GM08714 (cell line): Measurements from ENCODE around the gene DYNLT3.

Experiments used
- H3K4me3 ChIP-seq: fragments of 200-500 bp; sonication (Bioruptor generic); 2 replicates; pipeline ENCODE4 v1.5.1; 2014; ENCODE audit warnings: mild to moderate bottlenecking, low read length, inconsistent platforms
- ZNF274 ChIP-seq: IDR thresholded peaks from 2 replicates; pipeline ENCODE4 v1.6.1; 2012; ENCODE audit warnings: mild to moderate bottlenecking, low read depth, low read length

The DYNLT3 gene, protein sequence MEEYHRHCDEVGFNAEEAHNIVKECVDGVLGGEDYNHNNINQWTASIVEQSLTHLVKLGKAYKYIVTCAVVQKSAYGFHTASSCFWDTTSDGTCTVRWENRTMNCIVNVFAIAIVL

DNA sequence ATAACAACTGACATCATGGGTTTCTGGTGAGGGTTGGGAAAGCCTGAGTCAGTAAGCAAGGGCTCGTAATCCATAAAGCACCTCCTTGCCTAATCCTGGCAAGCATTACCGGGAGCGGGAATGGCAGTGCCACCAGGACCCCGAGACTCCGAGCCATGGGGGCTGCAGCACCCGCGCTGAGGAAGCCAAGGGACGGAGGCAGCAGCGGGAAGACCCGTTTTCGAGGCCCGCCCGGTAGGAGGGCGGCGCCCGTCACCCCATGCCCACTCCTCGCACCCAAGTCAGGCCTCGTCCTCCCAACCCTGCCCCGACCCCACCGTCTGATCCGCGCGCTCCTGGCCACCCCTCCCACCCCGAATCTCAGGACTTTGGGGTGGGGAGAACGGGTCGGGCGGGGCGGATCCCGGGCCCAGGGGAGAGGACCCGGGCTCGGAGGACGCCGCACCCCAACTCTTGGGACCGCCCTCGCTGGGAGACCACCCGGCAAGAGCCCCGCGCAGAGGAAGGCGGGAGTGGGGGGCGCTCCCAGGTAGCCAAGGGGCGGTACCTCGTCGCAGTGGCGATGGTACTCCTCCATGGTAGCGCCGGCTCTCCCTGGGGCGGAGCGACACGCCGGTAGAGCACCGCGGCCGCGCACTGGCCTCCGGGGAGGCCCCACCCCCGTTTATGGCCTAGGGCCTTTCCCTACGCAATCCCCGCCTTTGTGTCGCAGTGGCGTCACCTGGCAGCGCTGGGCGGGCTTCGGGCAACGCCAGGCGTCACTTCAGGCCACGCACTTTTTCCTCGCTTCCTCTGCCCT lies at the start of gene DYNLT3:
DYNLT3 (minus strand) TSS at position 638 of the 799 bp plus-strand sequence; CDS start at position 577, 61 bp downstream.
- TF ChIP-seq ZNF274, result no peak
- H3K4me3 ChIP-seq, result peak within 1 kb of the TSS; percentile 61

DNA sequence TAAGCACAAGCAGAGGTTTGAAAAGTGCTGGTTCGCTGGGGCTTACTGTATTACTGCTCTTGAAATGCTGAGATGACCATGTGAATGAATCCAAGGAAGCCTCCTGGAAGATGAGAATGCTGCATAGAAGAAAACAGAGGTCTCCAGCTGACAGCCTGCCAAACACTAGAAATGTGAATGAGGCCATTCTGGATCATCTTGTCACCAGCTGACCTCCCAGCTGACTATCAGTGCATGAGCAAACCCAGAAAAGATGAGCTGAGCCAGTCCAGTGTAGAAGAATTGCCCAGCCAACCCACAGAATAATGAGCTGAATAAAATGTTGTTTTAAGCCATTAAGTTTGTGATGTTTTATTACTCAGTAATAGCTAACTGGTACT lies 49.1 kb upstream of the DYNLT3 start:
- TF ChIP-seq ZNF274, result no peak
- no peak overlapping the region for H3K4me3 ChIP-seq

DNA sequence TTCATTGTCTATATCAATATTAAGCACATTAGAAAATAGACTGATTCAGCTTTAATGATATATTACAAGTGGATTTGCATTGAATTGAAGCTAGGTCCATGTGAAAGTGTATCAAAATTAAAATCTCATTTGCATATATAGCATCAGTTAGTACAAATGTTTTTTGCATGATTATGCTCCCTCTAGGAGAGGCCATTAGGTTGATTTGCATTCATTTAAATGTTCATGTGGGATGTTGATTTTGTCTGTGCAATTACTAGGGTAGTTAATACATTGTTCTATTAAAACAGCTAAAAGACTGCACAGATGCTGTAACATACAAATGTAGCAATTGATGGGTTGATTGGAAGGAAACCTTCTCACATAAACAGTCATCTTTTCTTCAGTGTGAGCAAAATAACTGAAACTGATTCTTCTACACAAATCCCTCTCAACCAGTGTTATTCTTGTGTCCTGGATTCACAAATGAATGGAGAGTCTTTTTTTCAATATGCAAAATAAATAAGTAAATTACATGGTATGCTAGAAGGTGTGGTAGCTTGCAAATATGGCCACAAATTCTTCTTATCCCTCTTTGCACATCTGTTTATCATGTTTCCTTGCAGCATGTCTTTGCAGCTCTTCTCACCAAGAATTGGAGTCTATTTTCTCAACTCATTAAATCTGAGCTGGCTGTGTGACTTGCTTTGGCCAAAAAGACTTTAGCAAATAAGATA lies 48.6 kb upstream of the DYNLT3 start:
- TF ChIP-seq ZNF274, result no peak
- no peak overlapping the region for H3K4me3 ChIP-seq

DNA sequence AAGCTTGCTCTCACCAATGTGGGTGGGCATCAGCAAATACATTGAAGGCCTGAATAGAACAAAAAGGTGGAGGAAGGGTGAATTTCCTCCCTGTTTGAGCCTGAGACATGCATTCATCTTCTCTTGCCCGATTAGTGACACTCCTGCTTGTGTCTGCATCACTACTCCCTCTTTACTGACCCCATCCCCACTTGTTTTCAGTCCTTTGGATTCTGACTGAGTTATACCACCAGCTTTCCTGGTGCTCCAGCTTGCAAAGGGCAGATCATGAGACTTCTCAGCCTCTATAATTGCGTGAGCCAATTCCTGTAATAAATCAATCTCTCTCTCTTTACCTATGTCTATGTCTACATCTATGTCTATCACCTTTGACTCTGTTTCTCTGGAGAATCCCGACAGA lies 47.4 kb upstream of the DYNLT3 start:
- no peak for TF ChIP-seq ZNF274

DNA sequence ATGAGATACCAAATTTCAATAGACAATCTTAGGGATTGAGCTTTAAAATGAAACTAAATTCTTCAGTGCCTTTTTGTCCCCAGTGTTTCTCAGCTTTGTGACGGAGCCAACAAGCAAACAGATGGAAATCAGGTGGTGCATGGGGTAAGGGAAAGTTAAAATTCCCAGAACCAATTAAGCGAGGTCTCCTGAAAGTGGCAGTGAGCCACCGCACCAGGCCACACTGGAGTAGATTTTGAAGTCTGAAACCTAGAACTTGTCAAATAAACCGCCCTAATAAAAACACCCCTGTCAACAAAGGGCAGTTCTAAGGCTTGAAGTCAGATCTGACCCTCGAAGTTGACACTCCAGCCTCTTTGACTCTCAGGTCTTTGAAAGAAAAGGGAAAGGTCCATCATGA lies 40.6 kb upstream of the DYNLT3 start:
- H3K4me3 ChIP-seq, result no peak overlapping the region
- no peak for TF ChIP-seq ZNF274

More for the DNA sequence above, 47.4 kb upstream of the DYNLT3 start:
- no peak overlapping the region for H3K4me3 ChIP-seq

DNA sequence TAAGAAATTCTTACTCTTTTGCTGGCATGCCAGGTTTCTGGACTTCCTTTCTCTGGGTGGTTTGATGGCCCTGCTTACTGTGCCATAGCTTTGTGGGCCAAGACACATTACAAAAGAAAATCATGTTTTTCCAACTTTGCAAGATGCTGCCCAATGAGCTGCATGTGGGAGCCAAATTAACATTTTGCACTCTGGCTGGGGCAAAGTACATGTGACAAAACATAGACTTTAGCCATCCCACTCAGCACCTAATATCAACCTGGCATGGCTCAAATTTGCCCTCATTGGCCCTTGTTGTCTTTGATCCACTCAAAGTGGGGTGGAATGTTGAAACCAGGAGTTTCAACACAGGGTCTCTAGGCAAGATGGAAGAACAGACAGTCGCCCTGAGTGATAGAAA lies 40.0 kb upstream of the DYNLT3 start:
- no peak for TF ChIP-seq ZNF274
- H3K4me3 ChIP-seq, result no peak overlapping the region

DNA sequence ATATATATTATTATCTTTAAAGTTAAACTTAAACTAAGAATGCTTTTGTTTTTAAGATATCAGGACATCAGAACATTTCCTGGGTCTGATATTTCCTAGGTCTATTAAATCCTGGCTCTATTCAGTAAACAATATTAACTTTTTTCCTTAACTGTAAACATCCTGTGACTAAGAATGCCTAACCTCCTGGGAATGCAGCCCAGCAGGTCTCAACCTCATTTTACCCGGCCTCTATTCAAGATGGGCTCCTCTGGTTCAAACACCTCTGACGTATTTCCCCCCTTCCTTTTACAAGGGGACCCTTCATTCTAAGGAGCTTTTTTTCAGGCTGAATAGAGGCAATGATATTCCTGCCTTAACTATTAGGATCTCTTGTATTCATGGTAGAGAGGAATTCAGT lies 35.8 kb upstream of the DYNLT3 start:
- H3K4me3 ChIP-seq, result no peak overlapping the region
- TF ChIP-seq ZNF274, result no peak

DNA sequence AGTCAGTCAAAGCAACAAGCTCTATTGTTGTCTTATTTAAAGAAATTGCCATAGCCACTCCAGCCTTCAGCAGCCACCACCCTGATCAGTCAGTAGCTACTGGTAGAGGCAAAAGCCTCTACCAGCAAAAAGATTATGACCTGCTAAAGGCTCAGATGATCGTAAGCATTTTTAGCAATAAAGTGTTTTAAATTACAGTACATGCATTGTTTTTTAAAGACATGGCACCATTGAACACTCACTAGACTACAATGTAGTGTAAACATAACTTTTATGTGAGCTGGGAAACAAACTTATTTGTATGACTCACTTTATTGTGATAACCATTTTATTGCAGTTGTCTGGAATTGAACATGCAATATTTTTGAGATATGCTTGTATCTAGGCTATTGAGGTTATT lies 32.3 kb upstream of the DYNLT3 start:
- no peak for TF ChIP-seq ZNF274
- H3K4me3 ChIP-seq, result no peak overlapping the region

DNA sequence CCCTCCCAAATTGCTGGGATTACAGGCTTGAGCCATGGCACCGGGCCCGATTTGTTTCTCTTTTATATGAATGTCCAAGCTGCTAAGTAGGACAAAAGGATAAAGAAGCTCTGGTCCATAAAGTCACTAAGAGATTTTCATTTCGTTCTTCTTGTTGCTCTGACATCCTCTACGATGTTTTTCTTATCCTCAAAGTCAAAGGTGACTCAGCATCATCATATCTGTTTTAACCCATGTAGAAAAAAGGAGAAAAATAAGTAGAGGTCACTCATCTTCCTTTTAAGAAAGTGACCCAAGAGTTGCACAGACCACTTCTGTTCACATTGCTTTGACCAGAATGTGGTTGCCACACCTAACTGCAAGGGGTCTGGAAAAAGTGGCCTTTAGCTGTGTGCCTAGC lies 29.3 kb upstream of the DYNLT3 start:
- no peak for TF ChIP-seq ZNF274

DNA sequence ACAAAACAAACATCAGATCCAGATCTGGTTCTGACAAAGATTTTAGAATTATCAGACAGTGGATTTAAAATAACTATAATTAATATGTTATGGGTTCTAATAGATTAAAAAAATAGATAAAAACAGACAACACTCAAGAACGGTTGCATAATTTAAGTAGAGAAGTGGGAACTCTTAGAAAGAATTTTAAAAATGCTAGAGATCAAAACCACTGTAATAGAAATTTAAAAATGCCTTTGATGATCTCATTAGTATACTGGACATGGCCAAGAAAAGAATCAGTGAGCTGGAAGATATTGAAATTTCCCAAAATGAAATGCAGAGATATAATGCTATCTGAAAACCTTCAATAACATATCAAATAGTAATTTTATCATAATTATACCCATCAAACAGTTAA lies 28.3 kb upstream of the DYNLT3 start:
- no peak for TF ChIP-seq ZNF274
- H3K4me3 ChIP-seq, result no peak overlapping the region

More for the DNA sequence above, 29.3 kb upstream of the DYNLT3 start:
- no peak overlapping the region for H3K4me3 ChIP-seq

DNA sequence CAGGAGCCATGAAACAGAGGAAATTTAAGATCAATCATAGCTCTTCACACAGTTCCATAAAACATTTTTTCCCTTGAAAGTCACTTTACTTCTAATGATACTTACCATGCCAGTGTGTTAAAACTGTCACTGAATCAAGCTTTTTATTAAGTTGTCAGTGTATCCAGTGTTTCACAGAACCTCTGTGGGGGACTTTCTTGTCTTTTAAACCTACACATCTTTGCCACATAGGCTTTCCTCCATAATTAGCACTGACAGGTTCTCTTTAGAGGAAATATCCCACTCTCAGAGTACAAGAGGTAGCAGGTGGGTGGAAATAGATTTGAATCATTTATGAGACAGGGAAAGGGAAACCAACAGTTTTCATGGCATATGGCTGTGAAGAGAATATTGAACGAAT lies 25.8 kb upstream of the DYNLT3 start:
- H3K4me3 ChIP-seq, result no peak overlapping the region
- no peak for TF ChIP-seq ZNF274

DNA sequence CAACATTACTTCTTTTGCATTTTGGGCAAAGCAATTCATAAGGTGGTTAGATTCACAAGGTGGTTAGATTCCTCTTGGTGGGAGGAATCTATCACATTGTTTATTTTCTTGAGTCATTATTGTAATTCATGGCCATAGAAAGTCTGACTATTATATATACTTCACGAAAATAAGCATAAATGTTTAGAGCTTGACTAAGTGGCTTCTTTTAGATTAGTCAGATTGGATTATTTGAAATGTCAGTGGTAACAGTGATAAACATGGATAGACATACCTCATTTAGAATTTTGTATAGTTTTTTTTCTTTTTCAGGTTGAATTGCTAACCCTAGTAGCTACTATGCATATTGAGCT lies 24.9 kb upstream of the DYNLT3 start:
- TF ChIP-seq ZNF274, result no peak
- no peak overlapping the region for H3K4me3 ChIP-seq

DNA sequence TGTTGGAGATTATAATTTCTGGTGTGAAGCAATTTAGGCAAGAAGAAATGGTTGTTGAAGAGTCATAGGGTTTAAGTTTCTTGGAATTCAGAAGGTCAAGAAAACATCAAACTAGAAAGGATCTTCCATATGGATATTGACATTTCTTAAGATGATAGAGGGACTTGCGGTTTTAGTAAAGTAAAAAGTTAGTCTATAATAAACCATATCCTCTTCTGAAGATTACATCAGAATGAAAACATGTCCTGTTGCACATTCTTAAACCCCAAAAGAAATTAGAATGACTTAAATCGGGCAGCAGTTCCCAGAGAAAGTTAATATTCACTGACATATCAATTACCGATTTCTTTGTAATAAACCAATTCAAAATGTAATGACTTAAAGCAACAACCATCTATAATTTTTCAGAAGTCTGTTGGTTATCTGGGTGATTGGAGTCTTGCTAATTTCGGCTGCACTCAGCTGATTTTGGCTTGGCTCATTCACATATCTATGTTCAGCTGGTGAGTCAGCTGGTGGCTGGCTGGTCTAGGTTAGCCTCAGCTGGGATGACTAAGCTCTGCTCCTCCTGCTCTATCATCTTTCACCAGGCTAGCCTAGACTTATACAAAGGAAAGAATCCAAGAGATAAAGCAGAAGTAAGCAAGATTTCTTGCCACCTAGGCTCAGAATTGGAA lies 24.4 kb upstream of the DYNLT3 start:
- TF ChIP-seq ZNF274, result no peak
- H3K4me3 ChIP-seq, result no peak overlapping the region

DNA sequence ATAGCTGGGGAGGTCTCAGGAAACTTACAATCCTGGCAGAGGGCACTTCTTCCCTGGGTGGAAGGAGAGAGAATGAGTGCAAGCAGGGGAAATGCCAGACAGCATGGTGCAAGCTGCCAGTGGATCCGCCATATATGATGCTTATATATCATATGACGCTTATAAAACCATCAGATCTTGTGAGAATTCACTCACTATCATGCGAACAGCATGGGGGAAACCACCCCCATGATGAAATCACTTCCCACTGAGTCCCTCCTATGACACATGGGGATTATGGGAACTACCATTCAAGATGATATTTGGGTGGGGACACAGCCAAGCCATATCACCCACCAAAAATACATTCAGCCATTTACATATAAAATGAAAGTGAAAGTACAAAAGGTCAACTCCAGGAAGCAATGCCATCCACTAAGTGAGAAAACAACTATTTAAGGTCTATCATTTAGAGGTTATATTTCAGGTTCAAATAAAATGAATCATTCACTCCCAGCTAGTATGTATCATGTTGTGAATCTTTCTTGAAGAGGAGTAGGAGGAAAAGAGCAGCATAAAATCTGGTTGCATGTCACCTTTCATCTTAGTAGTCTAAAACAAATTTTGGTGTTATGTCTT lies 20.3 kb upstream of the DYNLT3 start:
- no peak for TF ChIP-seq ZNF274
- H3K4me3 ChIP-seq, result no peak overlapping the region
